Neural cell (in vitro differentiated cells): ENCODE results near the gene KIF1B. TPM values are rescaled to one million over a fixed set of nuclear protein-coding genes. Genes with fewer than 3 reads are reported as not detected.

ENCODE experiments used
- H2AFZ ChIP-seq: fragments of 200-600, 300-800 bp; sonication (generic), shearing (Covaris generic); 2 replicates; pipeline ENCODE4 v1.6.0; 2014; ENCODE audit warnings: low read depth, mild to moderate bottlenecking, antibody characterized with exemption, low read length, moderate library complexity
- H3F3A ChIP-seq: fragments of 200-600 bp; shearing (Covaris generic); 2 replicates; pipeline ENCODE4 v1.6.1; 2016; ENCODE audit warnings: mild to moderate bottlenecking, moderate library complexity, mixed read lengths, antibody characterized with exemption, low read length; ENCODE audit not compliant: insufficient read depth, poor library complexity, severe bottlenecking
- H3K27ac ChIP-seq: fragments of 200-600, 300-800 bp; sonication (generic), shearing (Covaris generic); 2 replicates; pipeline ENCODE4 v1.5.1; 2014; ENCODE audit warnings: mild to moderate bottlenecking, low read length, moderate library complexity
- H3K27me3 ChIP-seq: fragments of 300-800, 200-600 bp; sonication (generic), shearing (Covaris generic); 2 replicates; pipeline ENCODE4 v1.6.0; 2014; ENCODE audit warnings: mild to moderate bottlenecking, low read depth, low read length, moderate library complexity; ENCODE audit not compliant: insufficient read depth
- H3K36me3 ChIP-seq: fragments of 300-800, 200-600 bp; sonication (generic), shearing (Covaris generic); 2 replicates; pipeline ENCODE4 v1.5.1; 2014; ENCODE audit warnings: mild to moderate bottlenecking, antibody characterized with exemption, low read length, moderate library complexity; ENCODE audit not compliant: insufficient read depth
- H3K4me2 ChIP-seq: fragments of 300-800, 200-600 bp; sonication (generic), shearing (Covaris generic); 2 replicates; pipeline ENCODE4 v1.6.0; 2014; ENCODE audit warnings: mild to moderate bottlenecking, low read length
- H3K4me3 ChIP-seq: fragments of 300-800, 200-600 bp; sonication (generic), shearing (Covaris generic); 2 replicates; pipeline ENCODE4 v1.5.1; 2014; ENCODE audit warnings: mild to moderate bottlenecking, low read length, moderate library complexity
- H3K79me2 ChIP-seq: fragments of 200-600 bp; shearing (Covaris generic); replicated peaks from 2 replicates; pipeline ENCODE4 v1.6.0; 2014; ENCODE audit warnings: mild to moderate bottlenecking, low read length, moderate library complexity; ENCODE audit not compliant: insufficient read depth
- H3K9ac ChIP-seq: fragments of 300-800, 200-600 bp; sonication (generic), shearing (Covaris generic); 2 replicates; pipeline ENCODE4 v1.6.1; 2016; ENCODE audit warnings: mild to moderate bottlenecking, low read length, mixed read lengths
- H3K9me2 ChIP-seq: fragments of 200-600 bp; shearing (Covaris generic); 2 replicates; pipeline ENCODE4 v1.6.1; 2016; ENCODE audit warnings: mild to moderate bottlenecking, low read length, mixed read lengths; ENCODE audit not compliant: insufficient read depth
- H3K9me3 ChIP-seq: fragments of 200-600, 300-800 bp; sonication (generic), shearing (Covaris generic); 2 replicates; pipeline ENCODE4 v1.6.1; 2016; ENCODE audit warnings: mild to moderate bottlenecking, mixed run types, low read length, moderate library complexity, mixed read lengths
- H4K20me1 ChIP-seq: fragments of 200-600 bp; shearing (Covaris generic); 2 replicates; pipeline ENCODE4 v1.6.1; 2016; ENCODE audit warnings: mild to moderate bottlenecking, mixed run types; ENCODE audit not compliant: insufficient read depth
- CTCF ChIP-seq: fragments of 450-650 bp; IDR thresholded peaks from 2 replicates; pipeline ENCODE4 v1.5.1; 2014; ENCODE audit warnings: antibody characterized with exemption, mild to moderate bottlenecking, moderate library complexity; ENCODE audit not compliant: poor library complexity, severe bottlenecking
- EP300 ChIP-seq: fragments of 450-650 bp; conservative IDR thresholded peaks from 2 replicates; pipeline ENCODE4 v1.6.1; 2014; ENCODE audit warnings: antibody characterized with exemption, mild to moderate bottlenecking, moderate library complexity; ENCODE audit not compliant: poor library complexity, severe bottlenecking
- EZH2 ChIP-seq: fragments of 200-600, 300-800 bp; shearing (Covaris generic), sonication (generic); IDR thresholded peaks from 2 replicates; pipeline ENCODE4 v1.6.1; 2014; ENCODE audit warnings: antibody characterized with exemption, low read length, borderline replicate concordance, mild to moderate bottlenecking; ENCODE audit not compliant: insufficient read depth, poor library complexity, severe bottlenecking
- MXI1 ChIP-seq: fragments of 450-650 bp; conservative IDR thresholded peaks from 2 replicates; pipeline ENCODE4 v1.6.1; 2014; ENCODE audit warnings: antibody characterized with exemption, mild to moderate bottlenecking; ENCODE audit not compliant: poor library complexity, severe bottlenecking
- POLR2AphosphoS5 ChIP-seq: IDR thresholded peaks from 2 replicates; pipeline ENCODE4 v1.6.1; 2012
- RAD21 ChIP-seq: fragments of 450-650 bp; conservative IDR thresholded peaks from 2 replicates; pipeline ENCODE4 v1.6.1; 2014; ENCODE audit warnings: antibody characterized with exemption, mild to moderate bottlenecking, moderate library complexity
- REST ChIP-seq: IDR thresholded peaks from 2 replicates; pipeline ENCODE4 v1.6.1; 2012; ENCODE audit warnings: borderline replicate concordance
- SMC3 ChIP-seq: fragments of 450-650 bp; conservative IDR thresholded peaks from 2 replicates; pipeline ENCODE4 v1.6.1; 2014; ENCODE audit warnings: antibody characterized with exemption, mild to moderate bottlenecking, moderate library complexity; ENCODE audit not compliant: poor library complexity
- TAF1 ChIP-seq: IDR thresholded peaks from 2 replicates; pipeline ENCODE4 v1.6.1; 2012; ENCODE audit warnings: low read depth
- polyA plus RNA-seq: library from polyadenylated mRNA; depleted of rRNA; stranded (reverse); fragments of >200 nt; gene quantifications from 2 replicates; pipeline ENCODE4 v1.2.3, GENCODE V29; 2014

Gene KIF1B
- polyA plus RNA-seq, 1 donor from 2014 or later, result 76.4 TPM

GRCh38 chr1:10384219-10384618 lies 173.8 kb downstream of the KIF1B start:
- Histone ChIP-seq H3F3A (no peaks in the 10 kb centered on the region), H3K9ac (no peak overlapping the region), H3K4me3 (no peak overlapping the region), H3K27me3 (no peaks in the 10 kb centered on the region), H3K79me2 (no peaks in the 10 kb centered on the region), H3K9me3 (no peaks in the 10 kb centered on the region), H3K4me2 (no peak overlapping the region), H3K36me3 (peaks cover 1% of the 10 kb centered on the region), H3K9me2 (no peaks in the 10 kb centered on the region), H2AFZ (no peak overlapping the region), H3K27ac (no peak overlapping the region), H4K20me1 (no peaks in the 10 kb centered on the region)
- TF ChIP-seq MXI1 (no peak), RAD21 (no peak), REST (no peak)

GRCh38 chr1:10386761-10387676 lies 176.6 kb downstream of the KIF1B start:
- H3K9me3 ChIP-seq, result no peaks in the 10 kb centered on the region
- no peak overlapping the region for H3K9ac ChIP-seq
- no peak overlapping the region for H3K4me2 ChIP-seq
- no peaks in the 10 kb centered on the region for H3F3A ChIP-seq
- H3K27ac ChIP-seq, result no peak overlapping the region
- no peaks in the 10 kb centered on the region for H3K79me2 ChIP-seq
- no peaks in the 10 kb centered on the region for H3K27me3 ChIP-seq
- TF ChIP-seq REST (no peak), RAD21 (no peak), CTCF (no peak), SMC3 (no peak), MXI1 (no peak), EP300 (no peak), EZH2 (no peak), POLR2AphosphoS5 (no peak), TAF1 (no peak)
- no peaks in the 10 kb centered on the region for H3K9me2 ChIP-seq
- H3K4me3 ChIP-seq, result no peak overlapping the region
- no peak overlapping the region for H2AFZ ChIP-seq
- H4K20me1 ChIP-seq, result no peaks in the 10 kb centered on the region
- H3K36me3 ChIP-seq, result no peaks in the 10 kb centered on the region
